Endodermal cell (in vitro differentiated cells): Measurements from ENCODE around the gene BLACAT1. TPM values are rescaled to one million over a fixed set of nuclear protein-coding genes. Genes with fewer than 3 reads are reported as not detected.
A peak's percentile ranks its signal among the peaks of the same experiment; 100 is the strongest.

Experiments used
- DNase-seq: peaks from one replicate; pipeline ENCODE4 v3.0.0-alpha.2; 2017
- H3K27ac ChIP-seq: 2 replicates; pipeline ENCODE4 v1.5.1; 2013; ENCODE audit warnings: mild to moderate bottlenecking, low read depth, low read length, moderate library complexity
- H3K27me3 ChIP-seq: 2 replicates; pipeline ENCODE4 v1.6.1; 2013; ENCODE audit warnings: mild to moderate bottlenecking, low read length, moderate library complexity; ENCODE audit not compliant: insufficient read depth, control insufficient read depth, poor library complexity, severe bottlenecking
- H3K36me3 ChIP-seq: 2 replicates; pipeline ENCODE4 v1.7.0; 2013; ENCODE audit warnings: mild to moderate bottlenecking, low read length, moderate library complexity; ENCODE audit not compliant: control insufficient read depth, insufficient read depth
- H3K4me1 ChIP-seq: one replicate; pipeline ENCODE4 v1.7.0; 2013; ENCODE audit warnings: low read length; ENCODE audit not compliant: control insufficient read depth, insufficient read depth
- H3K4me3 ChIP-seq: 2 replicates; pipeline ENCODE4 v1.5.1; 2013; ENCODE audit warnings: mild to moderate bottlenecking, low read length, moderate library complexity
- H3K9ac ChIP-seq: 2 replicates; pipeline ENCODE4 v1.6.1; 2013; ENCODE audit warnings: mild to moderate bottlenecking, low read length, moderate library complexity; ENCODE audit not compliant: poor library complexity, severe bottlenecking; ENCODE audit errors: extremely low read depth
- H3K9me3 ChIP-seq: 2 replicates; pipeline ENCODE4 v1.6.1; 2013; ENCODE audit warnings: mild to moderate bottlenecking, low read length, moderate library complexity; ENCODE audit not compliant: control insufficient read depth
- H3K27ac Mint-ChIP-seq: 2 replicates; pipeline ENCODE4 v1.8.0; 2020; ENCODE audit warnings: mixed read lengths
- H3K27me3 Mint-ChIP-seq: 2 replicates; pipeline ENCODE4 v1.8.0; 2021; ENCODE audit warnings: mild to moderate bottlenecking, mixed read lengths; ENCODE audit not compliant: insufficient read depth
- H3K36me3 Mint-ChIP-seq: 2 replicates; pipeline ENCODE4 v1.8.0; 2020; ENCODE audit warnings: low read depth, mixed read lengths
- H3K4me1 Mint-ChIP-seq: 2 replicates; pipeline ENCODE4 v1.8.0; 2020; ENCODE audit warnings: mixed read lengths
- H3K4me3 Mint-ChIP-seq: 2 replicates; pipeline ENCODE4 v1.8.0; 2020; ENCODE audit warnings: mild to moderate bottlenecking, moderate library complexity, mixed read lengths
- H3K9me3 Mint-ChIP-seq: 2 replicates; pipeline ENCODE4 v1.8.0; 2020; ENCODE audit warnings: mild to moderate bottlenecking, mixed read lengths
- CTCF ChIP-seq: fragments of 200-600 bp; sonication (generic); conservative IDR thresholded peaks from 2 replicates; pipeline ENCODE4 v1.5.0; 2021; ENCODE audit warnings: antibody characterized with exemption, mild to moderate bottlenecking
- WGBS, 2 experiments: methylation state at CpG; one replicate each; pipeline versions ENCODE4 v1.1.5 to v1.1.7; 2013; ENCODE audit warnings: missing lambda C conversion rate in 2 of 2, mixed read lengths in 1 of 2; ENCODE audit not compliant: insufficient coverage in 1 of 2, insufficient read length in 1 of 2; 5-methylcytosine and 5-hydroxymethylcytosine counted together
- total RNA-seq, 2 donors: library from RNA; stranded (reverse); fragmentation: NEBNext Ultra II Directional in 1 of 2; extraction: Animal tissue kit (Norgen Biotek cat#: 25700) in 1 of 2; gene quantifications; 2 replicates in 1 of 2; 3 replicates in 1 of 2; pipeline ENCODE4 v1.2.1, GENCODE V29; 2021

BLACAT1 gene
- total RNA-seq, 2 donors from 2014 or later, result 7.4 to 7.6 TPM

GRCh38 chr1:205446828-205447227 lies 9.0 kb downstream of the BLACAT1 start:
- peaks cover 63% of the 10 kb centered on the region for H3K4me1 ChIP-seq
- no peaks in the 10 kb centered on the region for H3K27me3 ChIP-seq
- H3K4me3 ChIP-seq, result no peak overlapping the region
- H3K9me3 ChIP-seq, result no peaks in the 10 kb centered on the region
- Mint-ChIP-seq H3K9me3 (no peaks in the 10 kb centered on the region), H3K27me3 (no peaks in the 10 kb centered on the region), H3K4me3 (peak overlapping the region; percentile 64), H3K27ac (peak overlapping the region; percentile 91), H3K36me3 (peaks cover 6% of the 10 kb centered on the region), H3K4me1 (peaks cover 88% of the 10 kb centered on the region)
- H3K9ac ChIP-seq, result no peak overlapping the region
- H3K27ac ChIP-seq, result peak overlapping the region; percentile 55
- peak; percentile 52 for DNase-seq
- no peaks in the 10 kb centered on the region for H3K36me3 ChIP-seq
- no peak for TF ChIP-seq CTCF
- 59 to 68% methylated on average over 8 to 9 of the region's 9 CpGs for WGBS, 2 experiments

- Mint-ChIP-seq H3K27ac (peak overlapping the region; percentile 79), H3K27me3 (no peaks in the 10 kb centered on the region), H3K4me3 (peak overlapping the region; percentile 49), H3K36me3 (peaks cover 6% of the 10 kb centered on the region), H3K9me3 (no peaks in the 10 kb centered on the region), H3K4me1 (peaks cover 89% of the 10 kb centered on the region)
- no peak for DNase-seq
- Histone ChIP-seq H3K4me1 (peaks cover 64% of the 10 kb centered on the region), H3K36me3 (no peaks in the 10 kb centered on the region), H3K9ac (no peak overlapping the region), H3K27me3 (no peaks in the 10 kb centered on the region), H3K4me3 (peak overlapping the region; percentile 67), H3K9me3 (no peaks in the 10 kb centered on the region), H3K27ac (peak overlapping the region; percentile 78)
- no peak for TF ChIP-seq CTCF
- WGBS, 2 experiments, result 79 to 82% methylated on average over 4 to 5 of the region's 5 CpGs
Measured at GRCh38 chr1:205445646-205445935, 10.3 kb downstream of the BLACAT1 start.

- peak overlapping the region; percentile 78 for H3K27ac ChIP-seq
- no peaks in the 10 kb centered on the region for H3K27me3 Mint-ChIP-seq
- TF ChIP-seq CTCF, result no peak
- DNase-seq, result peak; percentile 95
- H3K27me3 ChIP-seq, result no peaks in the 10 kb centered on the region
- no peaks in the 10 kb centered on the region for H3K36me3 ChIP-seq
- H3K4me3 Mint-ChIP-seq, result peak overlapping the region; percentile 49
- no peaks in the 10 kb centered on the region for H3K9me3 Mint-ChIP-seq
- peaks cover 89% of the 10 kb centered on the region for H3K4me1 Mint-ChIP-seq
- WGBS, 2 experiments, result 2 to 4% methylated on average over 7 to 18 of the region's 18 CpGs
- H3K4me3 ChIP-seq, result peak overlapping the region; percentile 67
- H3K36me3 Mint-ChIP-seq, result peaks cover 6% of the 10 kb centered on the region
- H3K27ac Mint-ChIP-seq, result peak overlapping the region; percentile 79
- peak overlapping the region; percentile 1 for H3K9ac ChIP-seq
- H3K4me1 ChIP-seq, result peaks cover 62% of the 10 kb centered on the region
- no peaks in the 10 kb centered on the region for H3K9me3 ChIP-seq
Measured at GRCh38 chr1:205444931-205445645, 10.8 kb downstream of the BLACAT1 start.
